Endodermal cell (in vitro differentiated cells): ENCODE data around the gene RHEX. TPM values are rescaled to one million over a fixed set of nuclear protein-coding genes. Genes with fewer than 3 reads are reported as not detected.

Experiments used
- DNase-seq: peaks from one replicate; pipeline ENCODE4 v3.0.0-alpha.2; 2017
- H3K27ac ChIP-seq: 2 replicates; pipeline ENCODE4 v1.5.1; 2013; ENCODE audit warnings: mild to moderate bottlenecking, low read depth, low read length, moderate library complexity
- H3K27me3 ChIP-seq: 2 replicates; pipeline ENCODE4 v1.6.1; 2013; ENCODE audit warnings: mild to moderate bottlenecking, low read length, moderate library complexity; ENCODE audit not compliant: insufficient read depth, control insufficient read depth, poor library complexity, severe bottlenecking
- H3K36me3 ChIP-seq: 2 replicates; pipeline ENCODE4 v1.7.0; 2013; ENCODE audit warnings: mild to moderate bottlenecking, low read length, moderate library complexity; ENCODE audit not compliant: control insufficient read depth, insufficient read depth
- H3K4me1 ChIP-seq: one replicate; pipeline ENCODE4 v1.7.0; 2013; ENCODE audit warnings: low read length; ENCODE audit not compliant: control insufficient read depth, insufficient read depth
- H3K4me3 ChIP-seq: 2 replicates; pipeline ENCODE4 v1.5.1; 2013; ENCODE audit warnings: mild to moderate bottlenecking, low read length, moderate library complexity
- H3K9ac ChIP-seq: 2 replicates; pipeline ENCODE4 v1.6.1; 2013; ENCODE audit warnings: mild to moderate bottlenecking, low read length, moderate library complexity; ENCODE audit not compliant: poor library complexity, severe bottlenecking; ENCODE audit errors: extremely low read depth
- H3K9me3 ChIP-seq: 2 replicates; pipeline ENCODE4 v1.6.1; 2013; ENCODE audit warnings: mild to moderate bottlenecking, low read length, moderate library complexity; ENCODE audit not compliant: control insufficient read depth
- H3K27ac Mint-ChIP-seq: 2 replicates; pipeline ENCODE4 v1.8.0; 2020; ENCODE audit warnings: mixed read lengths
- H3K27me3 Mint-ChIP-seq: 2 replicates; pipeline ENCODE4 v1.8.0; 2021; ENCODE audit warnings: mild to moderate bottlenecking, mixed read lengths; ENCODE audit not compliant: insufficient read depth
- H3K36me3 Mint-ChIP-seq: 2 replicates; pipeline ENCODE4 v1.8.0; 2020; ENCODE audit warnings: low read depth, mixed read lengths
- H3K4me1 Mint-ChIP-seq: 2 replicates; pipeline ENCODE4 v1.8.0; 2020; ENCODE audit warnings: mixed read lengths
- H3K4me3 Mint-ChIP-seq: 2 replicates; pipeline ENCODE4 v1.8.0; 2020; ENCODE audit warnings: mild to moderate bottlenecking, moderate library complexity, mixed read lengths
- H3K9me3 Mint-ChIP-seq: 2 replicates; pipeline ENCODE4 v1.8.0; 2020; ENCODE audit warnings: mild to moderate bottlenecking, mixed read lengths
- CTCF ChIP-seq: fragments of 200-600 bp; sonication (generic); conservative IDR thresholded peaks from 2 replicates; pipeline ENCODE4 v1.5.0; 2021; ENCODE audit warnings: antibody characterized with exemption, mild to moderate bottlenecking
- WGBS, 2 experiments: methylation state at CpG; one replicate each; pipeline versions ENCODE4 v1.1.5 to v1.1.7; 2013; ENCODE audit warnings: missing lambda C conversion rate in 2 of 2, mixed read lengths in 1 of 2; ENCODE audit not compliant: insufficient coverage in 1 of 2, insufficient read length in 1 of 2; 5-methylcytosine and 5-hydroxymethylcytosine counted together
- total RNA-seq, 2 donors: library from RNA; stranded (reverse); fragmentation: NEBNext Ultra II Directional in 1 of 2; extraction: Animal tissue kit (Norgen Biotek cat#: 25700) in 1 of 2; gene quantifications; 2 replicates in 1 of 2; 3 replicates in 1 of 2; pipeline ENCODE4 v1.2.1, GENCODE V29; 2021

The RHEX gene
- total RNA-seq, 2 donors from 2014 or later, result not detected

GRCh38 chr1:206005234-206005633, 47.7 kb upstream of the RHEX start:
- no peaks in the 10 kb centered on the region for H3K9me3 ChIP-seq
- H3K27ac ChIP-seq, result no peak overlapping the region
- WGBS, 2 experiments, result 80 to 92% methylated on average over 1 to 7 of the region's 7 CpGs
- H3K9ac ChIP-seq, result no peak overlapping the region
- no peaks in the 10 kb centered on the region for H3K36me3 Mint-ChIP-seq
- no peaks in the 10 kb centered on the region for H3K27me3 Mint-ChIP-seq
- H3K36me3 ChIP-seq, result no peaks in the 10 kb centered on the region
- peak; percentile 24 for DNase-seq
- no peaks in the 10 kb centered on the region for H3K27me3 ChIP-seq
- no peak for TF ChIP-seq CTCF
- no peaks in the 10 kb centered on the region for H3K4me1 ChIP-seq
- no peaks in the 10 kb centered on the region for H3K4me1 Mint-ChIP-seq
- H3K4me3 Mint-ChIP-seq, result no peak overlapping the region
- H3K27ac Mint-ChIP-seq, result no peak overlapping the region
- H3K9me3 Mint-ChIP-seq, result no peaks in the 10 kb centered on the region
- no peak overlapping the region for H3K4me3 ChIP-seq

DNA sequence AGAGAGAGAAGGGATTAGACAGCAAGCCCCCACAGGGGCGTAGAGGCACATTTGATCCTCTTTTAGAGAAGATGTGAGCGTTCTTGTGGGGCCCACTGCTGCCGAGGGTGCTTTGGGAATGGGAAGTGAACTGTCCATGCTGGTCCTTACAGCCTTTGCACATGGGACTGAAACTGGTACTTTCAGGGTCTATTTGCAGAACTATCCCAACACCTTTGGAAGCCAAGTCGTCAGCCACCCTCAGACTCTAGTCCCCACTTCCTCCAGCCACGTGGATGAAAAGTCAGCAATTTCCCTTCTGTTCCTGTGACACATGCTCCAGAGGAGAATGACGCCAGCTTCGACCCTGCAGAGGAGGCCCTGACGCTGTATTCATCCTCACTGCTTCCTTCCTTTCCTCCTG, 47.2 kb upstream of the RHEX start:
- Mint-ChIP-seq H3K4me3 (no peak overlapping the region), H3K9me3 (no peaks in the 10 kb centered on the region), H3K27ac (no peak overlapping the region), H3K27me3 (no peaks in the 10 kb centered on the region), H3K36me3 (no peaks in the 10 kb centered on the region), H3K4me1 (no peaks in the 10 kb centered on the region)
- no peaks in the 10 kb centered on the region for H3K4me1 ChIP-seq
- no peak overlapping the region for H3K9ac ChIP-seq
- H3K36me3 ChIP-seq, result no peaks in the 10 kb centered on the region
- TF ChIP-seq CTCF, result no peak
- H3K4me3 ChIP-seq, result no peak overlapping the region
- H3K27ac ChIP-seq, result no peak overlapping the region
- H3K27me3 ChIP-seq, result no peaks in the 10 kb centered on the region
- no peaks in the 10 kb centered on the region for H3K9me3 ChIP-seq
- no peak for DNase-seq
- WGBS, 2 experiments, result 90 to 98% methylated on average over 7 to 8 of the region's 8 CpGs

- 77 to 90% methylated on average over 4 of the region's 4 CpGs for WGBS, 2 experiments
- Mint-ChIP-seq H3K27ac (no peak overlapping the region), H3K36me3 (no peaks in the 10 kb centered on the region), H3K27me3 (no peaks in the 10 kb centered on the region), H3K4me3 (no peak overlapping the region), H3K9me3 (no peaks in the 10 kb centered on the region), H3K4me1 (peaks cover 5% of the 10 kb centered on the region)
- Histone ChIP-seq H3K4me1 (no peaks in the 10 kb centered on the region), H3K27ac (no peak overlapping the region), H3K27me3 (no peaks in the 10 kb centered on the region), H3K9ac (no peak overlapping the region), H3K4me3 (no peak overlapping the region), H3K36me3 (no peaks in the 10 kb centered on the region), H3K9me3 (no peaks in the 10 kb centered on the region)
- TF ChIP-seq CTCF, result no peak
- DNase-seq, result no peak
Observed at GRCh38 chr1:206006946-206007345, 46.0 kb upstream of the RHEX start.
